HG02970 (cell line): ENCODE measurements around the gene ZBTB7A.
"Not testable (repeated sequence)": the region's sequence is repeated elsewhere in the genome, so short reads cannot be mapped to it uniquely, and the experiment has no call there.

ENCODE experiments used
- ATAC-seq: cut with Tn5 transposase; IDR thresholded peaks from one replicate; pipeline ENCODE4 v1.9.1; 2021; ENCODE audit warnings: mild to moderate bottlenecking, moderate library complexity, moderate number of reproducible peaks; ENCODE audit not compliant: unreplicated experiment, low FRiP score

The ZBTB7A gene

GRCh38 chr19:4019578-4019977, 47.1 kb downstream of the ZBTB7A start:
- ATAC-seq: no peak

- no peak for ATAC-seq
Measured at GRCh38 chr19:4018775-4019504, 47.8 kb downstream of the ZBTB7A start.

GRCh38 chr19:4018140-4018613, 48.5 kb downstream of the ZBTB7A start:
- ATAC-seq: no peak

GRCh38 chr19:4016903-4017638, 49.6 kb downstream of the ZBTB7A start:
- ATAC-seq: no peak

GRCh38 chr19:4016486-4016885, 50.2 kb downstream of the ZBTB7A start:
- ATAC-seq: no peak

GRCh38 chr19:4015705-4016402, 50.8 kb downstream of the ZBTB7A start:
- ATAC-seq: no peak

GRCh38 chr19:4014541-4015491, 51.9 kb downstream of the ZBTB7A start:
- ATAC-seq: no peak

- ATAC-seq: no peak
Measured at GRCh38 chr19:4013886-4014540, 52.7 kb downstream of the ZBTB7A start.

- ATAC-seq: no peak
Measured at GRCh38 chr19:4012975-4013634, 53.6 kb downstream of the ZBTB7A start.

GRCh38 chr19:4012092-4012974, 54.4 kb downstream of the ZBTB7A start:
- ATAC-seq: no peak

GRCh38 chr19:4011430-4011829, 55.3 kb downstream of the ZBTB7A start:
- ATAC-seq: not testable (repeated sequence)

- ATAC-seq: no peak
Measured at GRCh38 chr19:4010808-4011110, 55.9 kb downstream of the ZBTB7A start.

- ATAC-seq: no peak
Measured at GRCh38 chr19:4009990-4010807, 56.5 kb downstream of the ZBTB7A start.

- peak; percentile 25 for ATAC-seq
Measured at GRCh38 chr19:4007836-4008539, 58.7 kb downstream of the ZBTB7A start.

GRCh38 chr19:4007021-4007835, 59.5 kb downstream of the ZBTB7A start, which contains the start of gene PIAS4:
PIAS4 (plus strand) TSS chr19:4007736; CDS start chr19:4007761, 25 bp downstream.
- peak; percentile 90 for ATAC-seq

- ATAC-seq: not testable (repeated sequence)
Measured at GRCh38 chr19:4005436-4005835, 61.3 kb downstream of the ZBTB7A start.
